Brain pericyte (primary cell): ENCODE data around the gene RNF146.
"Not testable (repeated sequence)": the region's sequence is repeated elsewhere in the genome, so short reads cannot be mapped to it uniquely, and the experiment has no call there.

Experiments used
- DNase-seq: peaks from one replicate; pipeline ENCODE4 v3.0.0-alpha.2; 2012; ENCODE audit warnings: low read depth, low spot score

RNF146 gene

DNA sequence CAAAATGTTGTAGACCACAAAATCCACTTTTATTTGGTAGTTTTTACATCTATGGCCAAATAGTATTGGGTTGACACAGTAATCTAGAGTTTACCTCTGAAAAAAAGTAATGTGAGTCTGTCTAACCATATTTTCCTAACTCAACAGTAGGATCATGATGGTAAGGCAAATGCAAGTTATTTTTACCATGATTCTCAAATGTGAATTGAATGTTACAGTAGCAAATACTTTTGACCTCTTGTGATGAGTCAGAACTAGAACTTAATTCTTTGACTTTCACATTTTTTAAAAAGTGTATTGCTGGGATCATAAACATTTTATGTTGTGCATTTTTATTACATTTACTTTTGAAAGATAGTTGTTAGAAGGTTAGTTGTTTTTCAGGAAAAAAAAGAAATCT, 22.0 kb downstream of the RNF146 start:
- DNase-seq = no peak

GRCh38 chr6:127289934-127290333, 23.3 kb downstream of the RNF146 start:
- DNase-seq = no peak

DNA sequence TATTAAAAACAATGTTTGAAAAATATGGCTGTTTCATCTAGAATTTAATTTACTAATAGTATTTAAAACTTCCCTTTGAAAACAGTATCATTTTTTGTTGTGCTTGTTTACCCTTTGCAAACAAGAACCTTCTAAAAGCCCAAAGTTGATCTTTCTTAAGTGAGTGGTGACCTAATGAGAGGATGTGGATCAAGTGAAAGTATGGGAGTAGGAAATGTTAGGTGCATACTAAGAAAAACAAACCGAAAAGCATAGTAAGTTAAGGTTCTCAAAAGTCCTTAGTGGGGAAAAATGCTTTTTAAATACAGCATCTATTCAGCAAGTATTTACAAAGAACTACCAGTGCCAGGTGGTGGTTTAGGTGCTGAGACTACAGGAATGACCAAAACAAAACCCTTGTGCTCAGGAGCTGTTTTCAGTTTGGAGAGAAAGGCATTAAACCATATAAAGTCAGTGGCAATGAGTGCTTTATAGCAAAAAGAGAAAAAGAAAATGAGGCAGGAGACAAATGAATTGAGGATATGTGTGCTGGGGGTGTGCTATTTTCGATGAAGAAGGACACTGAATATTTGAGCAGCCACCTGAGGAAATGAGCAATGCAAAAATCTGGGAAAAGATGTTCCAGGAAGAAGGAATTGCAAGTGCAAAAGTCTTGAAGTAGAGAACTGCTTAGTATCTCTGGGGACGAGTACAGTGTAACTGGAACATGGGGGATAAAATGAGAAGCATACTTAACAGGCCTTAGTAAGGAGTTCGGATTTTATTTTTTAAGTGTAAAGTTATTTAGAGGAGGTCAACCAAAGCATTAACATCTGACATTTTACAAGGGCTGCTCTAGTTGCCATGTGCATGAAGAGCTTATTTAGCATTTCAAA, 24.0 kb downstream of the RNF146 start:
- no peak for DNase-seq

DNA sequence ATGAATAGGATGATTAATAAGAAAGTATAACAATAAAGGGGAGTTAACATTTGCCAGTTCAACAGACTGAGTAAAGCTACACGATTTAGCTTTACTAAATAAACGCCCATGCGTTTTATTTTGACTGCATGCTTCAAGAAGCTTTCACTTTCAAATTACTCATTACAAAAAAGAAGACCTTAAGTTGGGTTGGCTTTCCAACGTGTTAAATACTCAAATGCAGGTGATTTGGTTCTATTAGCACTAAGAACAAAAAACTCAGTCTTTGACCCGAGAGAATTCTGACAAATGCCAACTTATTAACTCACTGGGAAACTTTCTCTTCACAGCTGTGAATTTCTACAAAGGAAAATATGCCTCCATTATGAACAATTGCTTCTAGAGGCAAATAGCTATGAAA, 24.8 kb downstream of the RNF146 start:
- DNase-seq = no peak

DNA sequence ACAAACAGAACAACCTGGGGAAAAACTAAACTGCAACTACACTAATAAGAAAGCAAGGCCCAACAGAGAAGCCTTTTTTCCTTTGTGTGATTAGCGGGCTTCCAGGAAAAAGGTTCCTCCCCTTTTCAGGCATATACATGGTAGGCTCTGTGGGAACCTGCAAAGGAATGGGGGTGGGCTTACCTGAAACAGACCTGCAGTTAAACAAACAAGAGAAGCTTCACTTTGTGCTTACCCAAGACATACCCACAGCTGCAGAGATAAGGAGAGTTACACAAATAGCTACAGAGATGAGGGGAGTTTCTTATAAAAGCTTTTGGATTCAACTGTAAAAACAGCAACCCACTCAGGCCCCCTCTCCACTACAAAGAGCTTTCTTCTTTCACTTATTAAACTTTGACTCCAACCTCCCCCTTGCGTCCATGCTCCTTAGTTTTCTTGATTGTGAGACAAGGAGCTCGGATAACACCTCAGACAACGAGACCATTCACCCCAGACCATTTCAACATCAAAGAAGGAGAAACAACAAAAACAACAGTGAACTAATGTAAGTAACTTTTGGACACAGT, 30.9 kb downstream of the RNF146 start:
- no peak for DNase-seq

GRCh38 chr6:127298475-127298874, 31.8 kb downstream of the RNF146 start:
- no peak for DNase-seq

- DNase-seq = no peak
These were observed 33.0 kb downstream of the RNF146 start for GRCh38 chr6:127299522-127300240.

- DNase-seq = peak; percentile 16
These were observed 33.7 kb downstream of the RNF146 start for GRCh38 chr6:127300411-127300810.

DNA sequence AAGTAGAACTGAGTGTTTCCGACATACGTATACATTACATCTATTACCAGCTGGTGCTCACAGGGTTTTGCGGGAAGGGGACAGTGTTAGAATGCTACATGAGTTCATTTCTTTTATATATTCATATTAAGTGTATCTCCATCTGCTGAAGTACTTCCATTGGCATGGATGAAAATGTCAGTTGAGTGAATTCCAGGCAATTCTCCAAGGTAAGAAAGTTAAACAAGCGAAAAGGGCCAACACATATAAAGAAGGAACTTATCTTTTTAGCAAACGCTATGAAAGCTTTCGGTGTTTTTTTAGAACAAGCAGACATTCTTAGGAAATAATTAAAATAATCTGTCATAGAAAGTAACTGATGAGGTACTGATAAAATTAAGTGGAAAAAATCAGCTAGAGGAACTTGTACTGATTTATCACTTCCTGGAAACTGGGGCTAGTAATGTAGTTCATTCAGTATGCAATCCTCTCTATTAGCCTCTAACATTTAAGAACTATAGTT, 34.6 kb downstream of the RNF146 start:
- no peak for DNase-seq

DNA sequence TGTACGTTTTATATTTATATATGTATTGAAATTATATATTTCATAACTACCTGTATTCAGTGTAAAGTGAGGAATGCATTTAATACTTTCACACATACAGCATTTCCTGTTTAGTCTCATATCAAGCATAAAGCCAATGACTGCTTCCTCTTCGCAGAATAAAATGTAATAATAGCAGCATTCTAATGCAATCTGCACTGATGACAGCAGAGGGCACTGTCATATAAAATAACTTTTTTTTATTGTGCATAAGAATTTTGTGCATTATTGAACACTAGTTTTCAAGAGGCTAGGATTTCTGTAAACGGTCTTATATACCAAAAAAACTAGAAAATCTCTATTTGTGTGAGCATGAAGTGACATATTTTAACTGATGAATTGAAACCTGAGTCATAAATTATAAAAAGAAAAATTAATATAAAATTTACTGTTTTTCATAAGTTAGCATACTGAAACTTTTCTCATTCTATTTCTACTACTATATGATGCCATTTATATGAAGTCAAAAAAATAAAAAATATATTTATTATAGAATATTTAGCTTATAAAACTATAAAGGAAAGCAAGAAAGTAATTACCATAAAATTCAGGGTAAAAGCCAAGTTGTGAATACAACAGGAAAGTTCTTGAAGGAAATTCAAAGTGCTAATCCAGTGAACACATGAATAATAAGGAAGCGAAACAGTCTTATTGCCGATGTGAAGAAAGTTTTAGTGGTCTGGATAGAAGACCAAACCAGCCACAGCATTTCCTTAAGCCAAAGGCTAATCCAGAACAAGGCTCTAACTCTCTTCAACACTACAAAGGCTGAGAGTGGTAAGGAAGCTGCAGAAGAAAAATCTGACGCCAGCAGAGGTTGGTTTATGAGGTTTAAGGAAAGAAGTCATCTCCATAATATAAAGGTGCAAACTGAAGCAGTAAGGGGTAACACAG, 36.3 kb downstream of the RNF146 start:
- peak; percentile 21 for DNase-seq

GRCh38 chr6:127303917-127304316, 37.3 kb downstream of the RNF146 start:
- no peak for DNase-seq

GRCh38 chr6:127305741-127306140, 39.1 kb downstream of the RNF146 start:
- no peak for DNase-seq

GRCh38 chr6:127317388-127318128, 50.9 kb downstream of the RNF146 start:
- no peak for DNase-seq

- no peak for DNase-seq
These were observed 53.0 kb downstream of the RNF146 start for GRCh38 chr6:127319686-127320085.

GRCh38 chr6:127328043-127328609, 61.5 kb downstream of the RNF146 start:
- DNase-seq = no peak

DNA sequence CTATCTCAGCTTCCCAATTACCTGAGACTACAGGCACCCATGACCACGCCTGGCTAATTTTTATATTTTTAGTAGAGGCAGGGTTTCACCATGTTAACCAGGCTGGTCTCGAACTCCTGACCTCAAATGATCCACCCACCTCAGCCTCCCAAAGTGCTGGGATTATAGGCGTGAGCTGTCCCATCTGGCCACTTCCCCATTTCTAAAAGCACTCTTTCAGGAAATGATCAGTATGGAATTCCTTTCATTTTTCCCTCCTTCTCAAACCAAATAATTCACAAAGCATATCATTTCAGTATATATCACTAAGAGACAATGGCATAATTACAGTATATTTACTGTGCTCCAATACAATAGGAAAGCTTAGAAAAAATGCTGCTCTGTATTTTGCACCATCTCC, 64.6 kb downstream of the RNF146 start:
- DNase-seq = not testable (repeated sequence)

- no peak for DNase-seq
These were observed 65.8 kb downstream of the RNF146 start for GRCh38 chr6:127332383-127332961.
